ENCODE measurements around the gene ICAM2. TPM values are rescaled to one million over a fixed set of nuclear protein-coding genes. Genes with fewer than 3 reads are reported as not detected.
A peak's percentile ranks its signal among the peaks of the same experiment; 100 is the strongest.

Gene ICAM2
- total RNA-seq, 6 donors from 2014 or later: 27.2 to 114 (median 82.0) TPM

DNA sequence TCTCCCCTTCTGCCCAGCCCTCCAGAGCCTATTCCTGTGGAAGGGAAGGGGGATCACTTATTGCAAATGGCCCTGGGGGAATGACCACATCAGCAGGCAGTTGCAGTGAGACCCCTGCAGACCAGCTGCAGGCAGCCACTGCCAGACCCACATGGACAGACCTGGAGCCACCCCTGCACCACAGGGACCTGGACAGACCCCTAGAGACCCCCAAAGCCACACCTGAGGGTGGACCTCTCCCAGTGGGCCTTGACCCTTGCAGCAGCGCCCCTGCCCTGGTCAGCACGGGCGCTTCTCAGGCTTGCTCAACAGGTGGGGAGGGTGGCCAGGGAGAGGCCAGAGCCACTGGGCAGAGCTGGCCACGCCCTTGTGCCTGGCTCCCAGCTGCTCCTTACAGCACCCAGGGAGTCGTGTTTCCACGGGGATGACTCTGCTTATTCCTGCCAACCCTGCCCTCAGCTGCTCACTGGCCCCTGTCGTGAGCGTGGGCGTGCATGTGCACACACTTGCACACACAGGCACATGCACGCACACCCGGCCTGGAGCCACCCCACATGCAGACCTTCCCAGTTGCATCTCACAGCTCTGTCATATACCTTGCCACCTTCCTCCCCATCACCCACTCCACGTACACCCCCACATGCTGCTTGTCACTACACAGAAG is 46.4 kb downstream of the ICAM2 start:
- peak in 1 of 2 donors; percentile 75 for DNase-seq
- Histone ChIP-seq H3K9me3 (no peaks in the 10 kb centered on the region), H3K4me1 (no peaks in the 10 kb centered on the region), H3K4me3 (no peak overlapping the region), H3K27me3 (no peaks in the 10 kb centered on the region), H3K27ac (no peak overlapping the region), H3K36me3 (no peaks in the 10 kb centered on the region)
- no peak for ATAC-seq (ENCODE audit: low FRiP score in 2 of 2)
- 80 to 100% methylated on average over 5 to 12 of the region's 12 CpGs for WGBS, 2 donors
- no peak for TF ChIP-seq EP300 (IDR thresholded peaks at IDR 0.05)
- no peak for TF ChIP-seq POLR2A (IDR thresholded peaks at IDR 0.05)
- TF ChIP-seq, protein P1, sequence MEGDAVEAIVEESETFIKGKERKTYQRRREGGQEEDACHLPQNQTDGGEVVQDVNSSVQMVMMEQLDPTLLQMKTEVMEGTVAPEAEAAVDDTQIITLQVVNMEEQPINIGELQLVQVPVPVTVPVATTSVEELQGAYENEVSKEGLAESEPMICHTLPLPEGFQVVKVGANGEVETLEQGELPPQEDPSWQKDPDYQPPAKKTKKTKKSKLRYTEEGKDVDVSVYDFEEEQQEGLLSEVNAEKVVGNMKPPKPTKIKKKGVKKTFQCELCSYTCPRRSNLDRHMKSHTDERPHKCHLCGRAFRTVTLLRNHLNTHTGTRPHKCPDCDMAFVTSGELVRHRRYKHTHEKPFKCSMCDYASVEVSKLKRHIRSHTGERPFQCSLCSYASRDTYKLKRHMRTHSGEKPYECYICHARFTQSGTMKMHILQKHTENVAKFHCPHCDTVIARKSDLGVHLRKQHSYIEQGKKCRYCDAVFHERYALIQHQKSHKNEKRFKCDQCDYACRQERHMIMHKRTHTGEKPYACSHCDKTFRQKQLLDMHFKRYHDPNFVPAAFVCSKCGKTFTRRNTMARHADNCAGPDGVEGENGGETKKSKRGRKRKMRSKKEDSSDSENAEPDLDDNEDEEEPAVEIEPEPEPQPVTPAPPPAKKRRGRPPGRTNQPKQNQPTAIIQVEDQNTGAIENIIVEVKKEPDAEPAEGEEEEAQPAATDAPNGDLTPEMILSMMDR (IDR thresholded peaks at IDR 0.05): no peak
- TF ChIP-seq POLR2AphosphoS5 (IDR thresholded peaks at IDR 0.05): no peak

DNA sequence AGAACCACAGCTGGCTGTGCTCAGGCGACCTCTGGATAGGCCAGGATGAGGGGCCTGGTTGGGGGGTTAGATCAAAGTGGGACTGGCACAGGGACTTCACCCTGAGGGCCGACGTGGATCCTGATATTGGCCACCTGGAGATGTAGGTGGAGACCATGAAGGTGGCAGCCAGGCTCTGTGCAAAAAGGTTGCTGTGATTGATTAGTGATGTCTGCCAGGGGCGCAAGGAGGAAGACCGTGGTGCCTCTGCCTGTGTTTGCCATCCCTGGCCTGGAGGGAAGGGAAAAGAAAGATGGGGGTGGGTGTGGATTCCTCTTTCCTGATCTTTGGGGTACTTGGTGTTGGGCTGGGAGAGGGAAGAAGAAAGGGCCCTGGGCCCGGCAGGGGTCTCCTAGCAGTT is 47.2 kb downstream of the ICAM2 start:
- TF ChIP-seq EP300 (IDR thresholded peaks at IDR 0.05) (no peak), POLR2AphosphoS5 (IDR thresholded peaks at IDR 0.05) (no peak)

DNA sequence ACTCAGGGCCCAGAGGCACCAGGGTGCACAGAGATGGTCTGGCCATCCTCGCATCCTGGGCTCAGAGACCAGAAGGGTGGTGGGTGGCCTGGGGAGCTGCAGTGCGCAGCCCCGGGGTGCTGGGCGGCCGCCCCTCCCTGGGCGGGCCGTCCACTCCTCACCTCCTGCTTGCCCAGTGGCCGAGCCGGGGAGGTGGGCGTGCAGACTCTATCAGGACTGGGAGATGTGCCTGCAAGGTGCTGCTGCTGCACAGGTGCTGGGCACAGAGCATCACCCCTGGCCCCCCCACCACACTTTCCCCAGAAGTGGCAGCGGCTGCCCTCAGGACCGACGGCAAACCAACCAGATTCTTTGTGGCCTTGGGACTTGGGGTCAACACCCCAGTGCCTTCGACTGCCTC is 47.6 kb downstream of the ICAM2 start, which contains the start of gene SCN4A:
SCN4A (minus strand) TSS at position 123 of the 400 bp plus-strand sequence; CDS start at position 46, 77 bp downstream.
- no peak for TF ChIP-seq EP300 (IDR thresholded peaks at IDR 0.05)
- TF ChIP-seq POLR2AphosphoS5 (IDR thresholded peaks at IDR 0.05): no peak
- TF ChIP-seq POLR2A (IDR thresholded peaks at IDR 0.05): no peak
- TF ChIP-seq, protein P1 (IDR thresholded peaks at IDR 0.05): no peak
- Histone ChIP-seq H3K27ac (no peak within 1 kb of the TSS), H3K4me1 (no peaks in the 10 kb centered on the region), H3K27me3 (no peaks in the 10 kb centered on the region), H3K9me3 (no peaks in the 10 kb centered on the region), H3K36me3 (no peaks in the 10 kb centered on the region), H3K4me3 (no peak within 1 kb of the TSS)
- 97% methylated on average over 14 of the region's 14 CpGs; no CpG with 5 or more reads in 1 of the 2 donors for WGBS, 2 donors
- no peak for ATAC-seq (ENCODE audit: low FRiP score in 2 of 2)
- peak in 1 of 2 donors; percentile 67 for DNase-seq

More for the DNA sequence above, 47.2 kb downstream of the ICAM2 start:
- WGBS, 2 donors: 91 to 96% methylated on average over 6 of the region's 6 CpGs
- Histone ChIP-seq H3K4me1 (no peaks in the 10 kb centered on the region), H3K36me3 (no peaks in the 10 kb centered on the region), H3K4me3 (no peak overlapping the region), H3K27me3 (no peaks in the 10 kb centered on the region), H3K27ac (no peak overlapping the region), H3K9me3 (no peaks in the 10 kb centered on the region)
- DNase-seq (no peak), ATAC-seq (ENCODE audit: low FRiP score in 2 of 2) (no peak)

DNA sequence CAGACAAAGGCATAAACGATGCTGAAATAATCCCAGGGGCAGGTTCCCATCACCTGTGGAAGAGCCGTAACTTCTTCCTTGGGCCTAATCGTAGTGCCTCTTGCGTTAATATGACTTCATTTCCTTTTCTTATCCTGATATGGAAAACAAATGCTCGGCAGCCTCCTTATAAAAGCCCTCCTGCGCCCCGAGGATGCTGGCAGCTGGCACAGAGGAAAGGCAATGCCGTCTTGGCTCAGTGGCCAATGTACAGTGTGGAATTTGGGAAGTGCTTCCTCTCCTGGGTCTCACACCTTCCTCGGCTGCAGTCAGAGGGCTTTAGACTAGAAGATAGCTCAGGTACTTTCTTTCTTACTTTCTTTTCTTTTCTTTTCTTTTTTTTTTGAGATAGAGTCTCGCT is 51.2 kb downstream of the ICAM2 start:
- WGBS, 2 donors: 67 to 70% methylated on average over 10 of the region's 10 CpGs
- TF ChIP-seq, protein P1 (IDR thresholded peaks at IDR 0.05): no peak
- TF ChIP-seq POLR2AphosphoS5 (IDR thresholded peaks at IDR 0.05) (no peak), EP300 (IDR thresholded peaks at IDR 0.05) (no peak), POLR2A (IDR thresholded peaks at IDR 0.05) (no peak)
- Histone ChIP-seq H3K27ac (no peak overlapping the region), H3K36me3 (no peaks in the 10 kb centered on the region), H3K27me3 (no peaks in the 10 kb centered on the region), H3K4me1 (no peaks in the 10 kb centered on the region), H3K4me3 (no peak overlapping the region), H3K9me3 (no peaks in the 10 kb centered on the region)
- ATAC-seq (ENCODE audit: low FRiP score in 2 of 2) (no peak), DNase-seq (no peak)

DNA sequence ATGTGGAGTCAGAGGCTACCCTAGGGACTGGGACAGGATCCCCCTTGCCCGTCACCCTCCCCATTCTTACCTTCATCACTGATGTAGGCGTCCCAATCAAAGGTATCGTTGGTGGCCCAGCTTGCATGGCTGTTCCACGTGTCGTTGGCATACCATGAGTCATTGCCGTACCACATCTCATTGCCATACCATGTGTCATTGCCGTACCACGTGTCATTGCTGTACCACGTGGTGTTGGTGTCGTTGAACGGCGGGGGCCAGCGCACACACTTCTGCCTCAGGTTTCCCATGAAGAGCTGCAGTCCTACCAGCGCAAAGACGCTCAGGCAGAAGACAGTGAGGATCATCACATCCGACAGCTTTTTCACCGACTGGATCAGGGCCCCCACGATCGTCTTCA is 52.5 kb downstream of the ICAM2 start:
- TF ChIP-seq, protein P1 (IDR thresholded peaks at IDR 0.05): no peak
- TF ChIP-seq EP300 (IDR thresholded peaks at IDR 0.05) (no peak), POLR2AphosphoS5 (IDR thresholded peaks at IDR 0.05) (no peak)
- no peaks in the 10 kb centered on the region for H3K27me3 ChIP-seq
- no peaks in the 10 kb centered on the region for H3K36me3 ChIP-seq
- H3K9me3 ChIP-seq: no peaks in the 10 kb centered on the region
- peaks cover 0 to under 1% (median under 1%) of the 10 kb centered on the region in 4 donors for H3K4me1 ChIP-seq
- ATAC-seq (ENCODE audit: low FRiP score in 2 of 2) (no peak), DNase-seq (peak in 1 of 2 donors; percentile 45)
- WGBS, 2 donors: 89 to 94% methylated on average over 13 to 19 of the region's 19 CpGs
- no peak overlapping the region for H3K4me3 ChIP-seq
- no peak overlapping the region for H3K27ac ChIP-seq
